ENCODE results near the gene TRPT1. TPM values are rescaled to one million over a fixed set of nuclear protein-coding genes. Genes with fewer than 3 reads are reported as not detected.

The TRPT1 gene
- total and polyA plus RNA-seq, 2 of the 4 experiments (the other 2 are of a cell fraction) = 63.2 to 81.9 TPM

DNA sequence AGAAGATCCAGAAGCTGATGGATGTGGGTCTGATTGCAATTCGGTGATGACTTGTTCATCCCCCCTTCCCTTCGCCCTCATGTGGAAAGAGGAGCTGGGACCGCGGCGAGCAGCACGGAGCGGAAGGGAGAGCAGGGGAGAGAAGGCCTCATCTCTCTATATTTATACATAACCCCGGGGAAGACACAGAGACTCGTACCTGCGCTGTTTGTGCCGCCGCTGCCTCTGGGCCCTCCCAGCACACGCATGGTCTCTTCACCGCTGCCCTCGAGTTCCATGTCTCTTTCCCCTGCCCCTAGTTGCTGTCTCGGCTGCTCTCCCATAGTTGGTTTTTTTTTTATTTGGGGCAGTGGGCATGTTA, 21.9 kb downstream of the TRPT1 start (continued):
- TF ChIP-seq BHLHE40 (IDR thresholded peaks at IDR 0.05; ENCODE audit: low read depth, low read length) = no peak
- no peak for TF ChIP-seq MAZ (IDR thresholded peaks at IDR 0.05; ENCODE audit: borderline replicate concordance, low read depth, low read length)
- TF ChIP-seq RCOR1 (IDR thresholded peaks at IDR 0.05; ENCODE audit: insufficient replicate concordance, low read length) = no peak

GRCh38 chr11:64203421-64204079, 22.4 kb downstream of the TRPT1 start:
- Histone ChIP-seq H3K27ac (ENCODE audit: insufficient read depth, low read length) (no peak overlapping the region), H4K8ac (ENCODE audit: low read depth in 2 of 2, low read length in 2 of 2) (no peak overlapping the region), H3K27me3 (ENCODE audit: control insufficient read depth, insufficient read depth, low read length) (no peaks in the 10 kb centered on the region), H3K4ac (ENCODE audit: low read depth, low read length) (no peak overlapping the region), H2BK15ac (ENCODE audit: low read depth, low read length) (no peak overlapping the region), H2BK20ac (ENCODE audit: low read depth, low read length) (no peak overlapping the region), H4K91ac (ENCODE audit: insufficient read depth, low read depth, low read length) (no peak overlapping the region), H4K20me1 (ENCODE audit: insufficient read depth, low read length) (peaks cover 13% of the 10 kb centered on the region; the same call in 1 of the 2 replicates), H3K14ac (replicated peaks; ENCODE audit: low read depth, low read length) (no peak overlapping the region), H2BK5ac (ENCODE audit: low read depth, low read length, poor library complexity, severe bottlenecking) (no peak overlapping the region), H3K4me1 (ENCODE audit: control insufficient read depth, insufficient read depth, low read length) (peaks cover 10% of the 10 kb centered on the region), H4K5ac (ENCODE audit: low read depth, low read length) (no peak overlapping the region), H2AFZ (replicated peaks; ENCODE audit: low read length, poor library complexity) (no peak overlapping the region), H3K56ac (ENCODE audit: extremely low read depth, insufficient read depth, low read length) (no peak overlapping the region), H3K9ac (ENCODE audit: low read depth, low read length) (no peak overlapping the region), H3K36me3 (ENCODE audit: control insufficient read depth, insufficient read depth, low read length) (peaks cover 56% of the 10 kb centered on the region), H2AK5ac (ENCODE audit: low read depth, low read length) (no peak overlapping the region), H3K4me3 (ENCODE audit: insufficient read depth, low read depth, low read length) (no peak overlapping the region), H2AK9ac (replicated peaks; ENCODE audit: low read depth, low read length, poor library complexity) (no peak overlapping the region), H3K9me3 (ENCODE audit: control insufficient read depth, insufficient read depth, low read length) (no peaks in the 10 kb centered on the region), H2BK120ac (ENCODE audit: low read depth, low read length) (no peak overlapping the region), H3K4me2 (ENCODE audit: low read depth, low read length) (no peak overlapping the region), H3K9me1 (ENCODE audit: insufficient read depth, low read length) (no peaks in the 10 kb centered on the region), H3K18ac (ENCODE audit: low read depth, low read length) (no peak overlapping the region), H3K23ac (ENCODE audit: low read depth, low read length) (no peak overlapping the region), H3K79me1 (ENCODE audit: low read depth in 1 of 2, low read length in 2 of 2) (peaks cover 0 to 44% of the 10 kb centered on the region in 2 experiments; a peak in 3 of 4 replicates)
- intact Hi-C loops (cut with micrococcal nuclease) = loop anchor here (1.0 to 10.0 kb wide), 2 partner anchors 98 to 451 kb away; no protein-coding TSS in a partner anchor
- CTCF ChIA-PET = interaction anchor here (0.7 to 2.0 kb wide), 3 partner anchors 98 to 144 kb away, joined by 3 to 12 read pairs (median 8); no protein-coding TSS in a partner anchor
- ATAC-seq (ENCODE audit: low read depth) = no peak
- WGBS, 2 experiments (ENCODE audit: extremely low coverage in 2 of 2, insufficient read length in 1 of 2) = 90% methylated on average over 15 of the region's 27 CpGs; no CpG with 5 or more reads in 1 of the 2 experiments
- POLR2A ChIA-PET (ENCODE audit: unreplicated experiment) = no interaction called here
- no peak for TF ChIP-seq RFX5 (IDR thresholded peaks at IDR 0.05; ENCODE audit: low read depth, low read length)
- TF ChIP-seq CHD1 (IDR thresholded peaks at IDR 0.05; ENCODE audit: low read depth, low read length) = no peak
- no peak for TF ChIP-seq MAFK (IDR thresholded peaks at IDR 0.05; ENCODE audit: low read depth, low read length)
- no peak for TF ChIP-seq RCOR1 (IDR thresholded peaks at IDR 0.05; ENCODE audit: insufficient replicate concordance, low read length)
- no peak for TF ChIP-seq SMC3 (IDR thresholded peaks at IDR 0.05; ENCODE audit: low read depth, low read length)
- in situ Hi-C loops (cut with MboI; ENCODE audit: low sequenced_read_pairs) = loop anchor here (5.0 kb wide), 1 partner anchor 99 kb away; the partner anchor contains the start of gene CATSPERZ
- BruUV-seq (replicated peaks) = no TSS peak
- no peak for DNase-seq
- dilution Hi-C loops (cut with HindIII; ENCODE audit: low sequenced_read_pairs, unreplicated experiment) = no loop called here

Data from IMR-90 (cell line).